HepG2 (cell line): ENCODE data around the gene SLC11A1. TPM values are rescaled to one million over a fixed set of nuclear protein-coding genes. Genes with fewer than 3 reads are reported as not detected.

Experiments
- GMEB1 ChIP-seq: sonication (generic); formaldehyde crosslinking; IDR thresholded peaks from 2 replicates; pipeline ENCODE4 v1.5.1; 2020; ENCODE audit warnings: missing genetic modification reagents, mild to moderate bottlenecking, borderline replicate concordance
- HOXA9 ChIP-seq: sonication (generic); formaldehyde crosslinking; IDR thresholded peaks from 2 replicates; pipeline ENCODE4 v1.8.1; 2022; ENCODE audit warnings: missing genetic modification reagents, mild to moderate bottlenecking, moderate library complexity, borderline replicate concordance
- MAZ ChIP-seq, 2 experiments: sonication (generic) in 1 of 2; formaldehyde crosslinking in 1 of 2; IDR thresholded peaks; 2 replicates each; pipeline versions ENCODE4 v1.5.0 to v1.6.1; 2012 to 2020; ENCODE audit warnings: low read depth in 2 of 2, mild to moderate bottlenecking in 2 of 2, borderline replicate concordance in 1 of 2, improper control_type of control experiment in 1 of 2, low read length in 1 of 2, missing genetic modification reagents in 1 of 2, moderate library complexity in 1 of 2
- PBX2 ChIP-seq: IDR thresholded peaks from 2 replicates; pipeline ENCODE4 v1.6.1; 2016; ENCODE audit warnings: control low read depth
- RFX3 ChIP-seq: IDR thresholded peaks from 2 replicates; pipeline ENCODE4 v1.6.1; 2016; ENCODE audit warnings: missing biosample characterization, missing genetic modification reagents
- TCF12 ChIP-seq, 2 experiments: fragments of 450-650 bp in 1 of 2; sonication (generic) in 1 of 2; formaldehyde crosslinking in 1 of 2; IDR thresholded peaks; 2 replicates each; pipeline versions ENCODE4 v1.6.1 to v1.8.0; 2017 to 2022; ENCODE audit warnings: antibody characterized with exemption in 1 of 2, mild to moderate bottlenecking in 1 of 2, missing genetic modification reagents in 1 of 2, moderate library complexity in 1 of 2
- ZNF12 ChIP-seq: sonication (generic); formaldehyde crosslinking; IDR thresholded peaks from 2 replicates; pipeline ENCODE4 v1.5.0; 2020; ENCODE audit warnings: missing genetic modification reagents
- ZNF251 ChIP-seq: sonication (generic); formaldehyde crosslinking; IDR thresholded peaks from 2 replicates; pipeline ENCODE4 v1.9.0; 2021; ENCODE audit warnings: mild to moderate bottlenecking, missing genetic modification reagents
- ZNF562 ChIP-seq: sonication (generic); formaldehyde crosslinking; IDR thresholded peaks from 2 replicates; pipeline ENCODE4 v1.8.0; 2022; ENCODE audit warnings: missing genetic modification reagents, borderline replicate concordance
- ZNF770 ChIP-seq: sonication (generic); formaldehyde crosslinking; IDR thresholded peaks from 2 replicates; pipeline ENCODE4 v1.5.0; 2020; ENCODE audit warnings: mild to moderate bottlenecking, missing genetic modification reagents
- ZSCAN9 ChIP-seq: IDR thresholded peaks from 2 replicates; pipeline ENCODE4 v1.6.1; 2016; ENCODE audit warnings: borderline replicate concordance
- polyA plus RNA-seq, 8 experiments: library from polyadenylated mRNA; depleted of rRNA in 3 of 8; stranded (reverse) in 7 of 8; unstranded in 1 of 8; fragments of >200 nt; fragmentation: Illumina TruSeq in 4 of 8; extraction: Trizol in 4 of 8; gene quantifications; 2 replicates each; pipeline versions ENCODE4 v1.2.1 to v1.2.3, GENCODE V29; 2011 to 2016; ENCODE audit warnings: low read depth in 4 of 8, missing spikeins in 1 of 8, mixed read lengths in 1 of 8; ENCODE audit not compliant: insufficient read depth in 1 of 8
- total RNA-seq, 5 experiments: library from RNA; depleted of rRNA; stranded (reverse); fragments of >200 nt; fragmentation: Illumina TruSeq; extraction: Trizol; gene quantifications; 2 replicates each; pipeline ENCODE4 v1.2.3, GENCODE V29; 2016; ENCODE audit warnings: low read depth in 1 of 5
- TF ChIP-seq, protein P1 (sequence below): sonication (generic); formaldehyde crosslinking; IDR thresholded peaks from 2 replicates; pipeline ENCODE4 v1.4.0; 2020; ENCODE audit warnings: missing genetic modification reagents, borderline replicate concordance
- TF ChIP-seq, protein P2 (sequence below): sonication (generic); formaldehyde crosslinking; IDR thresholded peaks from 2 replicates; pipeline ENCODE4 v1.8.0; 2022; ENCODE audit warnings: mild to moderate bottlenecking, missing genetic modification reagents, borderline replicate concordance
- TF ChIP-seq, protein P3 (sequence below): sonication (generic); formaldehyde crosslinking; conservative IDR thresholded peaks from 2 replicates; pipeline ENCODE4 v1.8.0; 2022; ENCODE audit warnings: missing genetic modification reagents

Gene SLC11A1
- total and polyA plus RNA-seq, 2 of the 13 experiments (the other 11 are each of a cell fraction or from before 2014, with no cell fraction given): 0.33 to 2.3 TPM

GRCh38 chr2:218395826-218396687 is 14.0 kb downstream of the SLC11A1 start (continued):
- TF ChIP-seq, protein P1, sequence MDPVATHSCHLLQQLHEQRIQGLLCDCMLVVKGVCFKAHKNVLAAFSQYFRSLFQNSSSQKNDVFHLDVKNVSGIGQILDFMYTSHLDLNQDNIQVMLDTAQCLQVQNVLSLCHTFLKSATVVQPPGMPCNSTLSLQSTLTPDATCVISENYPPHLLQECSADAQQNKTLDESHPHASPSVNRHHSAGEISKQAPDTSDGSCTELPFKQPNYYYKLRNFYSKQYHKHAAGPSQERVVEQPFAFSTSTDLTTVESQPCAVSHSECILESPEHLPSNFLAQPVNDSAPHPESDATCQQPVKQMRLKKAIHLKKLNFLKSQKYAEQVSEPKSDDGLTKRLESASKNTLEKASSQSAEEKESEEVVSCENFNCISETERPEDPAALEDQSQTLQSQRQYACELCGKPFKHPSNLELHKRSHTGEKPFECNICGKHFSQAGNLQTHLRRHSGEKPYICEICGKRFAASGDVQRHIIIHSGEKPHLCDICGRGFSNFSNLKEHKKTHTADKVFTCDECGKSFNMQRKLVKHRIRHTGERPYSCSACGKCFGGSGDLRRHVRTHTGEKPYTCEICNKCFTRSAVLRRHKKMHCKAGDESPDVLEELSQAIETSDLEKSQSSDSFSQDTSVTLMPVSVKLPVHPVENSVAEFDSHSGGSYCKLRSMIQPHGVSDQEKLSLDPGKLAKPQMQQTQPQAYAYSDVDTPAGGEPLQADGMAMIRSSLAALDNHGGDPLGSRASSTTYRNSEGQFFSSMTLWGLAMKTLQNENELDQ (CRISPR knock-in tag): no peak
- peak; percentile 85 for TF ChIP-seq GMEB1 (CRISPR knock-in tag)
- peak; percentile 37; the same call in 1 of the 2 replicates for TF ChIP-seq ZNF12 (CRISPR knock-in tag)
- peak; percentile 78 for TF ChIP-seq ZNF770 (CRISPR knock-in tag)
- TF ChIP-seq, protein P2, sequence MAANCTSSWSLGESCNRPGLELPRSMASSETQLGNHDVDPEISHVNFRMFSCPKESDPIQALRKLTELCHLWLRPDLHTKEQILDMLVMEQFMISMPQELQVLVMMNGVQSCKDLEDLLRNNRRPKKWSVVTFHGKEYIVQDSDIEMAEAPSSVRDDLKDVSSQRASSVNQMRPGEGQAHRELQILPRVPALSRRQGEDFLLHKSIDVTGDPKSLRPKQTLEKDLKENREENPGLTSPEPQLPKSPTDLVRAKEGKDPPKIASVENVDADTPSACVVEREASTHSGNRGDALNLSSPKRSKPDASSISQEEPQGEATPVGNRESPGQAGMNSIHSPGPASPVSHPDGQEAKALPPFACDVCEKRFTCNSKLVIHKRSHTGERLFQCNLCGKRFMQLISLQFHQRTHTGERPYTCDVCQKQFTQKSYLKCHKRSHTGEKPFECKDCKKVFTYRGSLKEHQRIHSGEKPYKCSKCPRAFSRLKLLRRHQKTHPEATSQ (CRISPR knock-in tag): no peak
- no peak for TF ChIP-seq TCF12 (IDR thresholded peaks at IDR 0.05)
- peak; percentile 62 for TF ChIP-seq TCF12 (CRISPR knock-in tag; IDR thresholded peaks at IDR 0.05)
- TF ChIP-seq MAZ (IDR thresholded peaks at IDR 0.05; ENCODE audit: borderline replicate concordance, low read depth, low read length): peak; percentile 100
- TF ChIP-seq MAZ (CRISPR knock-in tag; IDR thresholded peaks at IDR 0.05; ENCODE audit: low read depth): peak; percentile 98
- no peak for TF ChIP-seq ZNF251
- no peak for TF ChIP-seq HOXA9 (CRISPR knock-in tag)
- TF ChIP-seq RFX3: peak; percentile 40; the same call in 1 of the 2 replicates
- TF ChIP-seq, protein P3, sequence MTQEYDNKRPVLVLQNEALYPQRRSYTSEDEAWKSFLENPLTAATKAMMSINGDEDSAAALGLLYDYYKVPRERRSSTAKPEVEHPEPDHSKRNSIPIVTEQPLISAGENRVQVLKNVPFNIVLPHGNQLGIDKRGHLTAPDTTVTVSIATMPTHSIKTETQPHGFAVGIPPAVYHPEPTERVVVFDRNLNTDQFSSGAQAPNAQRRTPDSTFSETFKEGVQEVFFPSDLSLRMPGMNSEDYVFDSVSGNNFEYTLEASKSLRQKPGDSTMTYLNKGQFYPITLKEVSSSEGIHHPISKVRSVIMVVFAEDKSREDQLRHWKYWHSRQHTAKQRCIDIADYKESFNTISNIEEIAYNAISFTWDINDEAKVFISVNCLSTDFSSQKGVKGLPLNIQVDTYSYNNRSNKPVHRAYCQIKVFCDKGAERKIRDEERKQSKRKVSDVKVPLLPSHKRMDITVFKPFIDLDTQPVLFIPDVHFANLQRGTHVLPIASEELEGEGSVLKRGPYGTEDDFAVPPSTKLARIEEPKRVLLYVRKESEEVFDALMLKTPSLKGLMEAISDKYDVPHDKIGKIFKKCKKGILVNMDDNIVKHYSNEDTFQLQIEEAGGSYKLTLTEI: no peak
- TF ChIP-seq PBX2: no peak
- TF ChIP-seq ZSCAN9: peak; percentile 6; the same call in 1 of the 2 replicates
- no peak for TF ChIP-seq ZNF562 (CRISPR knock-in tag)
